ENCODE results near the gene TBC1D2B.

Gene TBC1D2B

GRCh38 chr15:78098131-78098755 is 20.7 kb upstream of the TBC1D2B start:
- H3K4me3 ChIP-seq (ENCODE audit: low read depth, low read length), result no peak overlapping the region

- no peak overlapping the region for H3K4me3 ChIP-seq (ENCODE audit: low read depth, low read length)
Measured at GRCh38 chr15:78097667-78098066, 20.2 kb upstream of the TBC1D2B start.

GRCh38 chr15:78093242-78094020 is 15.9 kb upstream of the TBC1D2B start:
- H3K4me3 ChIP-seq (ENCODE audit: low read depth, low read length), result no peak overlapping the region

GRCh38 chr15:78092261-78093041 is 14.9 kb upstream of the TBC1D2B start, which contains the start of gene SH2D7:
TSS of gene SH2D7 (plus strand) at chr15:78092561. CDS start at chr15:78092585, 24 bp downstream.
- no peak within 1 kb of the TSS for H3K4me3 ChIP-seq (ENCODE audit: low read depth, low read length)

- H3K4me3 ChIP-seq (ENCODE audit: low read depth, low read length), result no peak overlapping the region
Measured at GRCh38 chr15:78090422-78091063, 13.0 kb upstream of the TBC1D2B start.

GRCh38 chr15:78088773-78089080 is 11.2 kb upstream of the TBC1D2B start:
- H3K4me3 ChIP-seq (ENCODE audit: low read depth, low read length), result no peak overlapping the region

- H3K4me3 ChIP-seq (ENCODE audit: low read depth, low read length), result no peak overlapping the region
Measured at GRCh38 chr15:78087951-78088772, 10.7 kb upstream of the TBC1D2B start.

- no peak overlapping the region for H3K4me3 ChIP-seq (ENCODE audit: low read depth, low read length)
Measured at GRCh38 chr15:78085928-78086327, 8.4 kb upstream of the TBC1D2B start.

- no peak overlapping the region for H3K4me3 ChIP-seq (ENCODE audit: low read depth, low read length)
Measured at GRCh38 chr15:78084449-78084750, 6.9 kb upstream of the TBC1D2B start.

- H3K4me3 ChIP-seq (ENCODE audit: low read depth, low read length), result no peak overlapping the region
Measured at GRCh38 chr15:78083687-78084448, 6.4 kb upstream of the TBC1D2B start.

GRCh38 chr15:78083186-78083585 is 5.7 kb upstream of the TBC1D2B start:
- H3K4me3 ChIP-seq (ENCODE audit: low read depth, low read length), result no peak overlapping the region

GRCh38 chr15:78082743-78083110 is 5.2 kb upstream of the TBC1D2B start:
- H3K4me3 ChIP-seq (ENCODE audit: low read depth, low read length), result no peak overlapping the region

GRCh38 chr15:78082106-78082742 is 4.7 kb upstream of the TBC1D2B start:
- H3K4me3 ChIP-seq (ENCODE audit: low read depth, low read length), result no peak overlapping the region

- no peak overlapping the region for H3K4me3 ChIP-seq (ENCODE audit: low read depth, low read length)
Measured at GRCh38 chr15:78080088-78080460, 2.6 kb upstream of the TBC1D2B start.

- H3K4me3 ChIP-seq (ENCODE audit: low read depth, low read length), result no peak overlapping the region
Measured at GRCh38 chr15:78079298-78080087, 2.0 kb upstream of the TBC1D2B start.

GRCh38 chr15:78077871-78078210 is 330 bp upstream of the TBC1D2B start:
- H3K4me3 ChIP-seq (ENCODE audit: low read depth, low read length), result peak overlapping the region; percentile 29

- H3K4me3 ChIP-seq (ENCODE audit: low read depth, low read length), result peak overlapping the region; percentile 72
Measured at GRCh38 chr15:78076231-78077052, 1.1 kb downstream of the TBC1D2B start.
